ENCODE data around the gene CTNNA3.

Gene CTNNA3

DNA sequence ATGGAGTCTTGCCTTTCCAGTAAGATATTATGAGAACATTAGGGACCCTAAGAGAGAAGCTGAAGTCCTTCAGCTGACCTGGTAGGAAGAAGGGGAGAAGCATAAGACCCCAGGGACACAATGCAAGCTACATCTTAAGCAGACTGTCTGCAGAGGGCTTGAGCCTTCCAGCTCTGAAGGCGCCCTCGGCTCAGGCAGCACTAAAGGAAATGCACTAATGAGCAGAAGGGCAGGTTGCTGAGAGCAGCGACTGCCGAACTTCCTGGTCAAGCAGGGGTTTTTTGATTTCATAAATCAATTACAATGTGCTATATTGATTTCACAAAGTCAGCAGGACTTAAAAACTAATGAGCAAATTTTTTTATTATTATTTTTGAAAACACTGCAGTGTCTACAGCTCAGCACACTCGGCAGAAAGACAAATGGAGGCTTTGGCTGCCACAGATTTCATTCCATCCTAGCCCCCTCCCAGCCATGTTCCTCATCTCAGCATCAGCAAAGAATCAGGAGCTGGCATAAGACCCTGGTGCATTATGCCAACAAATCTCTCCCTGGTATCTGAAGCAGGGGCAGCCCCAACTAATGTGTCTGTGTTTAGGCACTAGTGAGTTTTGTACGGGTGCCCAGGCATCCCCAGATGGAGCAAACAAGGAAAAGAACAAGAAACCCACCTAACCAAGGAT, 713.1 kb downstream of the CTNNA3 start:
- Histone ChIP-seq H3K36me3 (ENCODE audit: control insufficient read depth in 2 of 2, insufficient read depth in 2 of 2, low read length in 2 of 2) (no peaks in the 10 kb centered on the region), H3K27ac (ENCODE audit: low read depth in 2 of 2, low read length in 2 of 2) (no peak overlapping the region), H3K27me3 (ENCODE audit: control insufficient read depth in 2 of 2, insufficient read depth in 2 of 2, low read length in 2 of 2) (no peaks in the 10 kb centered on the region), H3K9ac (ENCODE audit: low read depth in 1 of 2, low read length in 2 of 2) (no peak overlapping the region), H3K4me3 (ENCODE audit: low read length in 2 of 2) (no peak overlapping the region), H3K4me1 (ENCODE audit: control insufficient read depth in 2 of 2, insufficient read depth in 2 of 2, low read length in 2 of 2) (no peaks in the 10 kb centered on the region), H3K9me3 (ENCODE audit: control insufficient read depth in 2 of 2, low read length in 2 of 2) (no peaks in the 10 kb centered on the region)

DNA sequence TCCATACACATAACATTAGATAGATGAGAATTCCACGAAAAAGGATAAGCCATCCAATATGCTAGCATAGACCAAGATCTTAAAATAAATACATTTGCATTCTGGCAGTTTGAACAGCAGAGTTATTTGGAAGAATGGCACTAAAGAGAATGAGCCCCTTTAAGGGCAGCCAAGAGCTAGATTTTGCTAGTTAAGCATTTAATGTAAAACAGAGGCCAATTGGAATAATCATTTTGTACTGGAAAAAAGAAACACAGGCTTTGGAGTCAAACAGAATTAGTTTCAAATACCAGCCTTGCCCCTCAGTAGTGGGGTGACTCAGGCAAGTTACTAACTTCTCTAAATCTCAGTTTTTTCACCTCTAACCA, 714.0 kb downstream of the CTNNA3 start:
- Histone ChIP-seq H3K36me3 (ENCODE audit: control insufficient read depth in 2 of 2, insufficient read depth in 2 of 2, low read length in 2 of 2) (no peaks in the 10 kb centered on the region), H3K9me3 (ENCODE audit: control insufficient read depth in 2 of 2, low read length in 2 of 2) (no peaks in the 10 kb centered on the region), H3K4me3 (ENCODE audit: low read length in 2 of 2) (no peak overlapping the region), H3K9ac (ENCODE audit: low read depth in 1 of 2, low read length in 2 of 2) (no peak overlapping the region), H3K4me1 (ENCODE audit: control insufficient read depth in 2 of 2, insufficient read depth in 2 of 2, low read length in 2 of 2) (no peaks in the 10 kb centered on the region), H3K27me3 (ENCODE audit: control insufficient read depth in 2 of 2, insufficient read depth in 2 of 2, low read length in 2 of 2) (no peaks in the 10 kb centered on the region), H3K27ac (ENCODE audit: low read depth in 2 of 2, low read length in 2 of 2) (no peak overlapping the region)

DNA sequence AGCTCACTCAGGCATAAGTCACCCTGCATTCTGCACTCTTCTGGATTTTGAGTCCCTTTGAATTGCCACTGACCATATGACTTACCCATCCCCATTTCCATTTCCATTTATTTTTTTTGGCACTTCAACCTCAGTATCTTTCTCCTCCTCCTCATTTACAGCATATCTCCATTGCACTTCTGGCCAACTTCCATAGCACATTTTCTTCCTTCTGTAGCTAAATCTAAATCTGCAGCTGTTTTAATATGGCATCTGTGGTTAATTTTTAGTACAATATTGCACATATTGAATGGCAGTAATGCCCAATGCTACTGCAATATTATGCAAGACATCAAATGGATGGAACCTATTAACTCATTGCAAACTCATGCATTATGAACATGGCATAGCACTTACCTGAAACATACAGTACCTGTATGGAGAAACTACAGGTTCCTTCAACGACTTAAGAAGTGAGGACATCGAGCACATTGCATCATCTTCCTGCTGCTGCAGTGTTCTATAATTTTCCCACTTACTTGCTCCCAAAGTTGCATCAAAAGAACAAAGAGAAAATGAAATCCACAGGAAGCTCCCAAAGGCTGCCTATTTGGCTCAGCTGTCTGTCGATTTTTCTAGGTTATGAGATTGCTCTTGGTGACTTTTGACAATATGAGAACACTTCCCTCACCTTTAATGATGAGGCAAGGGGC, 714.5 kb downstream of the CTNNA3 start:
- H3K27me3 ChIP-seq (ENCODE audit: control insufficient read depth in 2 of 2, insufficient read depth in 2 of 2, low read length in 2 of 2), result no peaks in the 10 kb centered on the region
- H3K9ac ChIP-seq (ENCODE audit: low read depth in 1 of 2, low read length in 2 of 2), result no peak overlapping the region
- H3K27ac ChIP-seq (ENCODE audit: low read depth in 2 of 2, low read length in 2 of 2), result no peak overlapping the region
- no peak overlapping the region for H3K4me3 ChIP-seq (ENCODE audit: low read length in 2 of 2)
- no peaks in the 10 kb centered on the region for H3K36me3 ChIP-seq (ENCODE audit: control insufficient read depth in 2 of 2, insufficient read depth in 2 of 2, low read length in 2 of 2)
- no peaks in the 10 kb centered on the region for H3K9me3 ChIP-seq (ENCODE audit: control insufficient read depth in 2 of 2, low read length in 2 of 2)
- no peaks in the 10 kb centered on the region for H3K4me1 ChIP-seq (ENCODE audit: control insufficient read depth in 2 of 2, insufficient read depth in 2 of 2, low read length in 2 of 2)

DNA sequence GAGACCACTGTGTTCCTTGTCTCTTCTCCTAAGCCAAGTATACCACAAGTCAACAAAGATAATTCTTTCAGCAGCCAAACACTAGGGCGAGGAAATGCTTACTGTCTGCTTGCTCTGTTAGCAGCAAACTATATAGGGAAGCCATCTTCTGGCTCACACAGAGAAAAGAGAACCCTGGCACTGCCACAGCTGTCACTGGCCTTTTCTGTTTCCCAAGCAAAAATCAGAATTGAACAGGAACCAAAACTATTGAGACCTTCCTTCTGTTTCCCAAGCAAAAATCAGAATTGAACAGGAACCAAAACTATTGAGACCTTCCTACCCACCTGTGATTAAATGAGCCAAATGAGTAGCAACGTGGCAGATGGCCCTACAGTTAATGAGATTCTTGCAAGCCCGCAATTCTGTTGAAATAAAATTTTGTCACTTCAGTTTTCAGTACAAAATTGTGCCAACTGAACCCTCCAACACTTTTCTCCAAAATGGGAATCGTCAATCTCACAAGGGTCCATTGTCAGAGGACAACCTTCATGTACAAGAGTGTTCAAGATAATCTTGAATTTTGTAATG, 715.7 kb downstream of the CTNNA3 start:
- Histone ChIP-seq H3K4me3 (ENCODE audit: low read length in 2 of 2) (no peak overlapping the region), H3K27ac (ENCODE audit: low read depth in 2 of 2, low read length in 2 of 2) (no peak overlapping the region), H3K27me3 (ENCODE audit: control insufficient read depth in 2 of 2, insufficient read depth in 2 of 2, low read length in 2 of 2) (no peaks in the 10 kb centered on the region)

DNA sequence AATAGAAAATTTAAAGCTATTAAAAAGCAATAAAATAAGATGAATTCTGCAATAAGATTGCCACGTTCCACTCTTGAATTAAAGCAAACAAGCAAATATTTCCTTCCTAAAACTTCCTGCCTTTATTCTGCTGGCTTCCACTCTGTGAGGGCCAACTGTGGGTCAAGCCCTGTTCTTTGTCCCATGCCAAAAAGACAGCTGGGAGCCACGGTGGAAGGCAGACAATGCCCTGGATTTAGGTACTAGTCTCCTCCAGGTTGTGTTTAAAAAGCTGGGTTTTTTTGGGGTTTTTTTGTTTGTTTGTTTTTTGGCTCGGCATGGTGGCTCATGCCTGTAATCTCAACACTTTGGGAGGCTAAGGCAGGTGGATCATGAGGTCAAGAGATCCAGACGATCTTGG, 731.0 kb downstream of the CTNNA3 start:
- Histone ChIP-seq H3K4me3 (ENCODE audit: low read length in 2 of 2) (no peak overlapping the region), H3K9me3 (ENCODE audit: control insufficient read depth in 2 of 2, low read length in 2 of 2) (no peaks in the 10 kb centered on the region), H3K27me3 (ENCODE audit: control insufficient read depth in 2 of 2, insufficient read depth in 2 of 2, low read length in 2 of 2) (no peaks in the 10 kb centered on the region), H3K4me1 (ENCODE audit: control insufficient read depth in 2 of 2, insufficient read depth in 2 of 2, low read length in 2 of 2) (no peaks in the 10 kb centered on the region), H3K27ac (ENCODE audit: low read depth in 2 of 2, low read length in 2 of 2) (no peak overlapping the region), H3K36me3 (ENCODE audit: control insufficient read depth in 2 of 2, insufficient read depth in 2 of 2, low read length in 2 of 2) (no peaks in the 10 kb centered on the region), H3K9ac (ENCODE audit: low read depth in 1 of 2, low read length in 2 of 2) (no peak overlapping the region)

More for the DNA sequence above, 715.7 kb downstream of the CTNNA3 start:
- Histone ChIP-seq H3K36me3 (ENCODE audit: control insufficient read depth in 2 of 2, insufficient read depth in 2 of 2, low read length in 2 of 2) (no peaks in the 10 kb centered on the region), H3K9me3 (ENCODE audit: control insufficient read depth in 2 of 2, low read length in 2 of 2) (no peaks in the 10 kb centered on the region), H3K4me1 (ENCODE audit: control insufficient read depth in 2 of 2, insufficient read depth in 2 of 2, low read length in 2 of 2) (no peaks in the 10 kb centered on the region), H3K9ac (ENCODE audit: low read depth in 1 of 2, low read length in 2 of 2) (no peak overlapping the region)

DNA sequence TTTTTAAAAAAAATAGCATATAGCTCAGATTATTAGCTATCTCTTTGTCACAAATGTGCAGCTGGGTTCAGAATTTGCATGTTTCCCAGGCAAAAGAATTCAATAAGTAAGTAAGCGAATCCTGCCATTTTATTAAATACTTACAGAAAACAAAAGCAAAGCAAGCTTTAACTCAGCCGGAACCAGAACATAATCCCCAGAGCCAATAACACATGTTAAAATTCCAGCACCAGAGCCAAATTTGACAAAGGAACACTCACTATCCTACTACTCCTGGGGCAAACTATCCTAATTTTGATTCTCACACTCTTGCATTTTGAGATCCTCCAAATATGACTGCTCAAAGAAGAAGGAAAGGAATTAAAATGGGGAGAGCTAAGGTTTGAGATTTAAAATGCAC, 737.5 kb downstream of the CTNNA3 start:
- Histone ChIP-seq H3K27me3 (ENCODE audit: control insufficient read depth in 2 of 2, insufficient read depth in 2 of 2, low read length in 2 of 2) (no peaks in the 10 kb centered on the region), H3K4me3 (ENCODE audit: low read length in 2 of 2) (no peak overlapping the region), H3K27ac (ENCODE audit: low read depth in 2 of 2, low read length in 2 of 2) (no peak overlapping the region), H3K9ac (ENCODE audit: low read depth in 1 of 2, low read length in 2 of 2) (no peak overlapping the region), H3K9me3 (ENCODE audit: control insufficient read depth in 2 of 2, low read length in 2 of 2) (no peaks in the 10 kb centered on the region), H3K4me1 (ENCODE audit: control insufficient read depth in 2 of 2, insufficient read depth in 2 of 2, low read length in 2 of 2) (no peaks in the 10 kb centered on the region), H3K36me3 (ENCODE audit: control insufficient read depth in 2 of 2, insufficient read depth in 2 of 2, low read length in 2 of 2) (no peaks in the 10 kb centered on the region)

DNA sequence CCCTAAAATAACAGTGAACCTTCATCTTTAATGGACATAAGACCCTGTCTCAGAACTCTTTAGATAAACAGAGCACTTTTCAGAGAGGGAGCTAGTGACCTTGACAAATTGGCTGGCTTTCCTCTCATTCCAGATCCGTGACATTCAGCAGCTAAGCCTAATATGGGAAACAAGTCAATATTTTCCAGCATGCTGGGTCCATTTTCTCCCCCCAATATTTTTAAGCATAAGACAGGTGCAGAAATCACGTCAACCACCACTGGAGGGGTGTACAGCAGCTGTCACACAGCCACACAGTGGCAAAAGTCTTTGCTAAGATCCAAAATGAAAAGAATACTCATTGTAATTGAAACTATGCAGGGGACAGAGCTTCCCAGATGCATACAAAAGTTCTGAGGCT, 744.1 kb downstream of the CTNNA3 start:
- H3K27me3 ChIP-seq (ENCODE audit: control insufficient read depth in 2 of 2, insufficient read depth in 2 of 2, low read length in 2 of 2), result no peaks in the 10 kb centered on the region
- no peaks in the 10 kb centered on the region for H3K36me3 ChIP-seq (ENCODE audit: control insufficient read depth in 2 of 2, insufficient read depth in 2 of 2, low read length in 2 of 2)
- H3K4me1 ChIP-seq (ENCODE audit: control insufficient read depth in 2 of 2, insufficient read depth in 2 of 2, low read length in 2 of 2), result no peaks in the 10 kb centered on the region
- H3K9ac ChIP-seq (ENCODE audit: low read depth in 1 of 2, low read length in 2 of 2), result no peak overlapping the region
- no peaks in the 10 kb centered on the region for H3K9me3 ChIP-seq (ENCODE audit: control insufficient read depth in 2 of 2, low read length in 2 of 2)
- no peak overlapping the region for H3K4me3 ChIP-seq (ENCODE audit: low read length in 2 of 2)
- H3K27ac ChIP-seq (ENCODE audit: low read depth in 2 of 2, low read length in 2 of 2), result no peak overlapping the region

DNA sequence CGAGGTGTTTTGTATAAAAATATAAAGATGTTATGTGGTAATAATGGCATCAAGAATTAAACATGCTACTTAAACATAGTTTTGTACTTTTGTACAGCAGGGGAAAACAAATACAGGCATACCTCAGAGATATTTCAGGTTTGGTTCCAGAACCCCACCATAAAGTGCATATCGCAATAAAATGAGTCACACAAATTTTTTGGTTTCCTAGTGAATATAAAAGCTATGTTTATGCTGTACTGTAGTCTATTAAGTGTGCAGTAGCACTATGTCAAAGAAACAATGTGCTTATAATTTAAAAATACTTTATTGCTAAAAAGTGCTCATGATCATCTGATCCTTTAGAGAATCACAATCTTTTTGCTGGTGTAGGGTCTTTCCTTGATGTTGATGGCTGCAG, 752.4 kb downstream of the CTNNA3 start:
- Histone ChIP-seq H3K9ac (ENCODE audit: low read depth in 1 of 2, low read length in 2 of 2) (no peak overlapping the region), H3K27ac (ENCODE audit: low read depth in 2 of 2, low read length in 2 of 2) (no peak overlapping the region)

DNA sequence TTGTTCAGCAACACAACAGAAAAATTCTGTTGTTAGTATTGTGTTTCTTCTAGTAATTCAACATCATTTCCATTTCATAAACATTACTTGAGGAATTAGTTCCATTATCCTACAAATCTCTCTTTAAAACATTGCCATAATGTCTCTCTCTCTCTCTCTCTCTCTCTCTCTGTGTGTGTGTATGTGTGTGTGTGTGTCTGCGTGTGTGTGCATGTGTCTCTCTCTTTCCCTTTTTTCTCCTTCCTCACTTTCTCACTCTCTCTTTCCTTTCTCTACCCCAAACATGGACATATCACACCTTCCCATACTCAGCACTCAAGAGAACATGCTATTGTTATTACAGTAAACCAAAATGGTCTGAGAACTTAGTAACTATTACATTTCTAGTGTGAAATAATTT, 753.6 kb downstream of the CTNNA3 start:
- Histone ChIP-seq H3K4me1 (ENCODE audit: control insufficient read depth in 2 of 2, insufficient read depth in 2 of 2, low read length in 2 of 2) (no peaks in the 10 kb centered on the region), H3K36me3 (ENCODE audit: control insufficient read depth in 2 of 2, insufficient read depth in 2 of 2, low read length in 2 of 2) (no peaks in the 10 kb centered on the region), H3K4me3 (ENCODE audit: low read length in 2 of 2) (no peak overlapping the region), H3K27ac (ENCODE audit: low read depth in 2 of 2, low read length in 2 of 2) (no peak overlapping the region), H3K27me3 (ENCODE audit: control insufficient read depth in 2 of 2, insufficient read depth in 2 of 2, low read length in 2 of 2) (no peaks in the 10 kb centered on the region), H3K9me3 (ENCODE audit: control insufficient read depth in 2 of 2, low read length in 2 of 2) (no peaks in the 10 kb centered on the region), H3K9ac (ENCODE audit: low read depth in 1 of 2, low read length in 2 of 2) (no peak overlapping the region)

More for the DNA sequence above, 752.4 kb downstream of the CTNNA3 start:
- no peak overlapping the region for H3K4me3 ChIP-seq (ENCODE audit: low read length in 2 of 2)
- H3K27me3 ChIP-seq (ENCODE audit: control insufficient read depth in 2 of 2, insufficient read depth in 2 of 2, low read length in 2 of 2), result no peaks in the 10 kb centered on the region
- no peaks in the 10 kb centered on the region for H3K9me3 ChIP-seq (ENCODE audit: control insufficient read depth in 2 of 2, low read length in 2 of 2)
- no peaks in the 10 kb centered on the region for H3K4me1 ChIP-seq (ENCODE audit: control insufficient read depth in 2 of 2, insufficient read depth in 2 of 2, low read length in 2 of 2)
- H3K36me3 ChIP-seq (ENCODE audit: control insufficient read depth in 2 of 2, insufficient read depth in 2 of 2, low read length in 2 of 2), result no peaks in the 10 kb centered on the region

- H3K4me1 ChIP-seq (ENCODE audit: control insufficient read depth in 2 of 2, insufficient read depth in 2 of 2, low read length in 2 of 2), result no peaks in the 10 kb centered on the region
- H3K27me3 ChIP-seq (ENCODE audit: control insufficient read depth in 2 of 2, insufficient read depth in 2 of 2, low read length in 2 of 2), result no peaks in the 10 kb centered on the region
- H3K9ac ChIP-seq (ENCODE audit: low read depth in 1 of 2, low read length in 2 of 2), result no peak overlapping the region
- H3K27ac ChIP-seq (ENCODE audit: low read depth in 2 of 2, low read length in 2 of 2), result no peak overlapping the region
- no peak overlapping the region for H3K4me3 ChIP-seq (ENCODE audit: low read length in 2 of 2)
- H3K9me3 ChIP-seq (ENCODE audit: control insufficient read depth in 2 of 2, low read length in 2 of 2), result no peaks in the 10 kb centered on the region
- H3K36me3 ChIP-seq (ENCODE audit: control insufficient read depth in 2 of 2, insufficient read depth in 2 of 2, low read length in 2 of 2), result no peaks in the 10 kb centered on the region
Observed at GRCh38 chr10:66941491-66941890, 754.5 kb downstream of the CTNNA3 start.
